CD4-positive, alpha-beta T cell treated with Interleukin-4 for 1 hour (primary cell): ENCODE data around the gene CPNE7.

Experiments used
- DNase-seq, 2 donors: peaks; one replicate each; pipeline ENCODE4 v3.0.0-alpha.2; 2020 to 2022

CPNE7 gene

DNA sequence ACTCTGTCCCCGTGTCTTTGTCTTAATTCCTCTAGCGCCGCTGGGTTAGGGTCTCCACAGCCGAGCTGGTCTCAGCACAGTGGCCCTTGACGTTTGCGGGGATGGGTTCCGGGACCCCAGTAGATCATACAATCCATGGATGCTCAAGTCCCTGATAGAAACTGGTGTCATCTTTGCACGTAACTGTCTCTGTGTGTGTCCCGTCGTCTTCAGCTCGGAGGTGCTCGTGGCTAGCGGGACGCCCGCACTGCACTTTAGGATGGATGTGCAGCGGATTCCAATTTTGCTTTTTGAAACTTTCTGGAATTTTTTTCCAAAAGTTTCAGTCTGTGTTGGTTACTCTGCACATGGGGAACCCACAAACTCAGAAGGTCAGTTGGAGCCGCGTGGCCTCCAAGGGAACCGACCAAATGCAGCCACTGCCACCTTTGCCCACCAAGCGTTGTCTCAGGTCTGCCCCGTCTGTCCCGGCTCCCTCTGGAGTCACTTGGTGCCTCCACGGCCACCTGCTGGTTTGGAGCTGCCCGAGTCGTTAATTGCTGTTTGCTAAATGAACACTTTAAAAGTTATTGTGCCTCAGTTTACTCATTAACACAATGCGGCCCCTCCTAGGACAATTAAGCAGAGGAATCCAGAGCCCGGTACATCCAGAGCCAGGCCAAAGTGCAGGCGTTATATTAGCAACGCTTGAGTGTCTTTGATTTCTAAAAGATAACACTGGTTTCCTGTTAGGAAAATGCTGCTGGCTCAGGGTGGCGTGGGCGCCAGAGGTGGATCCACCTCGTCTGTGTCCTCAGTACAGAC, 32.6 kb downstream of the CPNE7 start:
- DNase-seq, result no peak

DNA sequence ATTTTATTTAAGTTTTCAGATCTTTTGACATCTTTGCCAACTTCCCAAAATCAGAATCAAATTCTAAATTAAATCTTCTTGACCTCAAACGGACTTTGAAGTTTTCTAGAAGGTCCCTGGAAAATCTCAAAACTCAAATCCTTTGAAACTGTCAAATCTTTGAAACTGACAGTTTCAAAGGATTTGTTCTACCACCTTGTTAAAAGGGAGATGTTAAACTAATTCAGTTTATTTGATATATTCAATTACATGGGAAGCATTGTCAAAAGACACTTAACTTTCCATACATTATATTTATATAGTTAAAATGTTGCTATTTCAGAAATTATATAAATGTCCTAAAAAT, 34.5 kb downstream of the CPNE7 start:
- no peak for DNase-seq

DNA sequence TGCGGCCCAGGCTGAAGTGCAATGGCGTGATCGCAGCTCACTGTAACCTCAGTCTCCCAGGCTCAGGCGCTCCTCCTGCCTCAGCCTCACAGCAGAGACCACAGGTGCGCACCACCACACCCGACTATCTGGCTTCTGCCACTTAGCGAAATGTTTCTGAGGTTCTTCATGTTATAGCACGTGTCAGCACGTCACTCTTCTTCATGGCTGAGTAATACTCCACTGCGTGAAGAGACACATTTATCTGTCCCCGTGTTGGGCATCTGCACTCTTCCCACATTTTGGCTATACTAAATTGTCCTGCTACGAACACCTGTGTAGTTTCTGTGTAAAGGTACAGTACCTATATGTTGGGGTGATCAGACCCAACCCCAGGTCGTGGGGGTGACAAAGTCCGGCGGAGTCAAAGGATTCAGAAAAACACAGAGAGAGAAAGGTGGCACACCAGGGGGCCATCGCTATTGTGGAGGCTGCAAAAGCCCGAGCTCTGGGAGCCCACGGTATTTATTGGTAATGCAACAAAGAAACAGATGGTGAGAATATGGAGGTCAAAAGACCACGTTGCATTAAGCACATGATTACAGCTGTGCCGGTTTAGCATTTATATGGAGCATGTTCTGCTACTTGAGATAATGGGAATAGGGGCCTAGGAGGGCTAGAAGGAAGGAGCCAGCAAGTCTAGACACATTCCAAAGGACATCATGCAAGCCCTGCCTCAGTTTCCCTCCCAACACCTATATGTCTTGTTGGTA, 37.0 kb downstream of the CPNE7 start:
- DNase-seq, result no peak

DNA sequence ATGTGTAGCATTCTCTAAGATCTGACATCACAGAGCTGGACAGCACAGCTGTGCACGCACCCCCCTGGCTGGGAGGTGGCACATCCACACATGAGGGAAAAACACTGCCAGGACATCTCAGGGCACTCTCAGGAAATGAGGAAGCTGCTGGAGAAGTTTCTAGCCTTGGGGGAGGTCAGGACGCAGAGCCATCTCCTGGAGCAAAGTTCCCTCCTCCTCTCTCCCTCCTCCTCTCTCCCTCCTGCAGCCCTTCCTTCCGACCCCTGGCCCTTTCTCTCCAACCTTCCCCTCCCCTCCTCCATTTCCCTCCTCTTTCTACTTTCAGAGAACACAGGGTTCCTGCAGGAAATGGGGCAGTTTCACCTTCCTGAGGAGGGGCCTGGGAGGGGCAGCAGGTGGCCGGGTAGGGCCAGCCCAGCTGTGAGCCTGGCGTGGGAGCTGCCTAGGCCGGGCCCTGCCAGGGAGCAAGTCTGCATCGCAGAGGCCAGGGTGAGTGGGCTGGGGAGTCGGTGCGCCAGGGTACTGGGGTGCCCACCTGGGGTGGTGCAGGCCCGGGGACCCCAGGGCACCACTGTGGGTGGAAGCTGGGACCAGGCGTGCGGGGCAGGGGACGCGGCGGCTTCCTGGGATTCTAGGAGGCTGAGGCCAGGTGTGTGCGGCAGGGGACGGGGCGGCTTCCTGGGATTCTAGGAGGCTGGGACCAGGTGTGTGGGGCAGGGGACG, 37.8 kb downstream of the CPNE7 start, which contains the start of gene DPEP1:
DPEP1 (plus strand) TSS at position 412 of the 723 bp plus-strand sequence. CDS start 16,769 bp downstream, outside the sequence.
- no peak for DNase-seq

DNA sequence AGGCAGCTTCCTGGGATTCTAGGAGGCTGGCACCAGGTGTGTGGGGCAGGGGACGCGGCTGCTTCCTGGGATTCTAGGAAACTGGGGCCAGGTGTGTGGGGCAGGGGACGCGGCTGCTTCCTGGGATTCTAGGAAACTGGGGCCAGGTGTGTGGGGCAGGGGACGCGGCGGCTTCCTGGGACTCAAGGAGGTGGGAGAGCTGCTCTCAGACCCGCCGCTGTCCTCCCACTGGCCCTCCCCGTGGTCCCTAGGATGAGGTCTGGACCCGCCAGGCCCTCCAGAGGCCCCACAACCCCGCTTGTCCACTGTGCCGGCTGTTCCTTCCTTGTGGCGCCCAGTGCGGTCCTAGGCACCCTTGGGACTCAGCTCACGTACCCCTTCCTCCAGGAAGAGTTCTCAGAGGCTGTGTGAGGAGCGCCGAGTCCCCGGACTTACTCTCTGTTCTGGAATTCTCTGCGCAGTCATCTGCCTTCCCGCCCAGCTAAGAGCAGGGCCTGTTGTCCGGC, 38.4 kb downstream of the CPNE7 start:
- no peak for DNase-seq

DNA sequence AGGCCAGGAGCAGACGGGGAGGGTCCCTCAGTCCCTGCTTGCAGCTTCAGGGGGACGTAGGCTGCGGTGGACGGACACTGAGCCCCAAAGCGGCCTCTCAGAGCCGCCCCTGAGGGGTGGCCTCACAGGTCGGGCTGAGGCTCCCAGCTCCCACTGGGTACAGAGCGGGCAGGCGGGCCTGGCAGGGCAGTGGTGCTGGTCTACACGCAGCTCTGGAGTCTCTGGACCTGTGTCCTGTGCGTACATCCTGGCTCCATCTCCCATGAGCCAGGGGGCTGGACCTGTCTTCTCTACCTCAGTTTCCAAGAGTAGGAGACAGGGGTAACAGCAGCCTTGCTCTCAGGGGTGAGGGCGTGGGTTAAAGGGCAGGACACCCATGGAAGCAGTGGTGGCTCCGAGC, 39.6 kb downstream of the CPNE7 start:
- no peak for DNase-seq

DNA sequence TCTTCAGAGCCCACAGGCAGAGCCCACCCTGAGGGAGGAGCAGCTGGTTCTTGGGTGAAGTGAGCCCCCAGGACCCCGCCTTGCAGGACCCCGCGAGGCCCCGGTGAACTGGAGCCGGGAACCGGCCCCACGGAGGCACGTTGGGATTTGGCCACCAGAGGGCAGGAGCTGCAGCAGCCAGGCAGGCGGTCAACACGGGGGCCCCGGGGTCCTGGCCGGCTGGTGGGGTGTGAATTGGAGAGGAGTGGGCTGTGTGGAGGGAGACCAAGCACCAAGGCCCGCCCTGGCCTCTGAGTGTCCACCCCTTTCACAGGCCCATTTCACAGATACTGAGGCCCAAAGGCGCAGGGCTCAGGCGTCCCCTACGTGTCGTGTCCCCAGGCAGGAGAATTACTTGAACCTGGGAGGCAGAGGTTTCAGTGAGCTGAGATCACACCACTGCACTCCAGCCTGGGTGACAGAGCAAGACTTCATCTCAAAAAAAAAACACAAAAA, 40.1 kb downstream of the CPNE7 start:
- peak in 1 of 2 donors; percentile 38 for DNase-seq

DNA sequence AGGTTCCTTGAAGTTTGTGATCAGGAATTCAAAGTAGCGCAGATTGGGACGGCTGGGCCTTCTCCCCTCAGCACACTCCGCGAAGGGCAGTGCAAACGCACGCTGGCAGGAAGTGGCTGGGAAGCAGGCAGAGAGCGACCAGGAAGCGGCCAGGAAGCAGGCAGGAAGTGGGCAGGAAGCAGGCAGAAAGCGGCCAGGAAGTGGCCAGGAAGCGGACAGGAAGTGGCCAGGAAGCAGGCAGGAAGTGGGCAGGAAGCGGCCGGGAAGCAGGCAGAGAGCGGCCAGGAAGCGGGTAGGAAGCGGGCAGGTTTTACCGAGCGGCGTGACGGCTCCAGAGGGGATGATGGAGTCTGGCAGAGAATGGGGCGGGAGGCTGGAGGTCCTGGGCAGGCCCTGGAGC, 41.1 kb downstream of the CPNE7 start:
- peak; percentile 21 to 38 for DNase-seq

DNA sequence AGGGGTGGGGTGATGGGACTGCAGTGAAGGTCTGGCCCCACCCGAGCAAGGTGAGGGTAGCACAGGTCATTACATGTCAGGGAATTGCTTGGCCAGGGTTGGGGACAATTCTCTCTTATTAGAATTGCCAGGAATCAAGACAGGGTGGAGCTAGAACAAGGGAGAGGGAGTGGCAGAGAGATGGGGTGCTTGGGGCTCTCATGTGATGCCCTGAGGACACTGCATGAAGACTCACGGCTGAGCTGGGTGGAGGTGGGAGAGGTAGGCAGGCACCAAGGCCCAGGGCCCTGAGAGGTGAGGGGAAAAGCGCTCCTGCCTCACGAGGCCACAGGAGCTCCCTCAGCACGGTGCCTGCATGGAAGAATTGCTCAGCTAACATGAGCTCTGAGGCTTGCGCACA, 41.5 kb downstream of the CPNE7 start:
- DNase-seq, result no peak

DNA sequence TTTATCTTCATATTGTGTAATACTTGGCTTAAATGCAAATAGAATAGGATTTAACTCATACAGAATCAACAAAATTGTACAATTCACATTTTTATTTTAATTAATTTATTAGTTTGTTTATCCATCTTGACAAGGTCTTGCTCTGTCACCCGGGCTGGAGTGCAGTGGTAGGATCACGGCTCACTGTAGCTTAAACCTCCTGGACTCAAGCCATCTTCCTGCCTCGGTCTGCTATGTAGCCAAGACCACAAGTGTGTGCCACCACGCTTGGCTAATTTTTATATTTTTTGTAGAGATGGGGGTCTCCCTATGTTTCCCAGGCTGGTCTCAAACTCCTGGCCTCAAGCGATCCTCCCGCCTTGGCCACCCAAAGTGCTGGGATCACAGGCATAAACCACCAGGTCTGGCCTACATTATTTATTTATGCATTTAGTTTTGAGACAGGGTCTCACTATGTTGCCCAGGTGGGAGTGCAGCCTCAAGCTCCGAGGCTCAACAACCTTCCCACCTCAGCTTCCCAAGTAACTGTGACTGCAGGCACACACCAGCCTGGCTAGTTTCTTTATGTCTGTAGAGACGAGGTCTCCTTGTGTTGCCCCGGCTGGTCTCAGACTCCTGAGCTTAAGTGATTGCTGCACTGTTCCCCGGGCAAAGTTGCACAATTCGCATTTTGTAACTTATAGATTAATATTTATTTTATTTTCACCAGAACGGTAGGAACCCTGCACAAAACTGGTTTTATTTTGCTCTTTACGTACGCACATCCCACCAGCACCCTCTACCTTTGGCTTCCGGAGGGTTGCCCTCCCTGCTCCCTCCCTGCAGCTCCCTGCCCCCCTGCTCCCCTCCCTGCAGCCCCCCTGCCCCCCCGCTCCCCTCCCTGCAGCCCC, 42.8 kb downstream of the CPNE7 start:
- DNase-seq, result no peak

DNA sequence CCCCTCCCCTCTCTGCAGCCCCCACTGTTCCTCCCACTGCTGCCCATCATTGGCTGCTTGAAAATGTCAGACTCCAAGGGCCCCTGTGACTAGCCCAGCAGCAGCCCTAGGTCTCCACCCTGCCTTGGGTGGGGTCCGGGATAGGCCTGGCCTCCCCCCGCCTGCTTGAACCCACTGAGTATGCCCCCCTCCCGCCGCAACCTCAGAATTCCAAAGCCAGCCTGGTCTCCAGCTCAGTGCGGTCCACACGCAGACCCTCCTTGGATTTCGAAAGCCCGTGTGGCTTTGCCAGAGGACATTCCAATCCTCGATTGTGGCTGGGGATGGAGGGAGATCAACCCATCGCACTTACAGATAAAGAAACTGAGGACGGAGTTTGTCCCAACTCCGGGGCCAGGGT, 44.3 kb downstream of the CPNE7 start:
- DNase-seq, result no peak

DNA sequence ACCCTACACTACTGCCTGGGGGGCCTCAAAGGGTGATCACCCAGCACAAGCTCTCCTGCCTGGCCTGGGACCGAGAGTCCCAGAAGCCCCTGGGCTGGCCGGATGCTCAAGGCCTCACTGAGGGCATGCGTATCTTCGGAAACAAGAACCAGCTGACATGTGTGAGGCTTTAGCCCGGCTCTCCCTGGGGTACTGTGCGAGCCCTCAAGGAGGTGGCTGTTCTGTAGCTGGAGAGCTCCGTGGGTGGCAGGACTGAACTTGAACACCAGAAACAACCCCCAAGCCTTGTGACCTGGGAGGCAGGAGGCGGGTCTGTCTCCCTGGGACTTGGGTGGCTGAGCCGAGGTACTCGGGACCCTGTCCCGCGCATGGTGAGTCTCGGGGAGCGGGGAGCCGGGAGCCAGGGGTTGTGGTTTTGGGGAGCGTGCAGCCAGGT, 44.9 kb downstream of the CPNE7 start:
- no peak for DNase-seq

DNA sequence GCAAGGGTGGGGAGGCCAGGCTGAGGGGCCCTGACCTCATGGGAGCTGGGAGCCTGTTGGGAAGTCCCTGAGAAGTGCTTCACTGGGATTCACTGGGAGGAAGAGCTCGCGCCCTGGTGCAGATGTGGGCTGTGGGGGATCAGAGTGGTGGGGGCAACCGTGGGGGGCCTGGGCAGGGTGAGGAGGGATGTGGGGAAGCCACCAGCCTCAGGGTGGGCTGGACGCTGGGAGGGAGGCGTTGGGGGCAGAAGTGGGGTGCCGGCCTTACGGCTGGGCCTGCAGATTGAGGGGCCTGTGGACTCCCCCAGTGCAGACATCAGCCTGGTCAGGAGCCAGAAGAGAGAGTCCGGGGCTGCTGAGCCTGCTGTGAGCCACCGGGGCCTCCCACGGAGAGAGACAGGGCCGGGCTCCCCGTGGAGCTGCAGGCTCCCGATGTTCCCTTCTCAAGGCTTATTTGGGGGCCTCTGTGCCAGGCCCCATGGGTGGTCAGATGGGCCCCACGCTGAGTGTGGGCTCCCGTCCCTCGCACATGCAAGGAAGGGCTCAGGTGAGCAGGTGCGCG, 45.7 kb downstream of the CPNE7 start:
- no peak for DNase-seq

DNA sequence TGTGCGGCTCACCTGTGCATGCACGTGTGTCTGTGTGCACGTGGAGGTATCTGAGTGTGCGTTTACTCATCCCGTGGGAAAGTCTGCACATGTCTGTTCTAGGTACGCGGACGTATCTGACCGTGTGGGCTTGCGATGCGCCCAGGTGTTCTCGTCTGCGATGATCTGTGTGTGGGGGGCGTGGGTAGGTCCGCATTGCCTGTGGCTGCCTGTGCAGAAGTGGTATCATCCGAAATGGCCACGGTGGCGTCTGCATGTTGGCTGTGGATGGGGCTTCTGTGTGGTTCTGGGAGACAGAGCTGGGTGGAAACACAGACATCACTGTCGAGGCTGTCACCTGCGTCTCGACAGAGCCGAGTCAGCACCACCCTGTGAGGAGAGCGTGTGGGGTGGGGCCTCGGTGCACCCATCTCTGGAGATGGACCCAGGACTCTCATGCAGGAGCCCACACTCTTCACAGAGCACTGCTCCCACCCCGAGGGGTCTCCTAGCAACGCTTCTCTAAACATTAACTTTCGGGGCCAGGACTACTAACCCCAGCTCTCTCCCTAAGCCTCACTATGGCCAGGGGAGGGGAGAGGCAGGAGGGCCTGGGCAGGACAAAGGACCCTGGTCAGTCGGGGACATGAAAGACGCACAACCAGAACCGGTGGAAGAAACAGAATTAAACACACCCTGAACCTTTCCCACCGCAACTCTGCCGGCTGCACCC, 46.3 kb downstream of the CPNE7 start:
- DNase-seq, result no peak

DNA sequence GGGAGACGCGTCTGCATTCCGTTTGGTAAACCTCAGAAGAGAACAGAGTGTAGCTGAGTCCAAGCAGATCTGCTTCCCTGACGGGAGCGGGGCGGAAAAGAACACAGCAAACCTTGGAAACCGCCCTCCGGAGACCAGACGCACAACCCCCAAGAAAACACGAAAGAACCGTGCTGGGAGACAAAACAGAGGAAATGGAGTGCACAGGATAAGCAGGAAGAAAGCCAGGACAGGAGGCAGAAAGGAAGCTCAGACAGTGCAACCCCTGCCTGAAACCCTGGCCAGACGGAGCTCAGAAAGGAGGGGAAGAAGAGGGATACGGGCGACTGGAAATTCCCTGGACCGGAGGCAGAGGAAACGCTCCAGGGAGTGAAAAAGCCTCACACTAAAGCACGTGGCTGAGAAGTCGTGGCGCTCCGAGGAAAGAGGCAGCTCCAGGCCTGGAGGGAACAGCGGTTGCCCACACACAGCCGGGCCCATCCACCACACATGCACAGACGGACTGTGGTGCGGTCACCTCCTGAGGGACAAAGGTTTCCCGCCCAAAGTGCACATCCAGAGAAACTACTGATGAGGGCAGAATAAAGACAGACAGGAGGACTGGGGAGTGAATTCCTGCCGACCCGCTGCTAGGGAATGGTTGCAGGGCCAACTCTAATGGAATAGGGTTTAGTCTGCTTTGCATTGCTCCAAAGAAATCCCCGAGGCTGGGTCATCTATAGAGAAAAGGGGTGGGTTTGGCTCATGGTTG, 48.1 kb downstream of the CPNE7 start:
- DNase-seq, result no peak

DNA sequence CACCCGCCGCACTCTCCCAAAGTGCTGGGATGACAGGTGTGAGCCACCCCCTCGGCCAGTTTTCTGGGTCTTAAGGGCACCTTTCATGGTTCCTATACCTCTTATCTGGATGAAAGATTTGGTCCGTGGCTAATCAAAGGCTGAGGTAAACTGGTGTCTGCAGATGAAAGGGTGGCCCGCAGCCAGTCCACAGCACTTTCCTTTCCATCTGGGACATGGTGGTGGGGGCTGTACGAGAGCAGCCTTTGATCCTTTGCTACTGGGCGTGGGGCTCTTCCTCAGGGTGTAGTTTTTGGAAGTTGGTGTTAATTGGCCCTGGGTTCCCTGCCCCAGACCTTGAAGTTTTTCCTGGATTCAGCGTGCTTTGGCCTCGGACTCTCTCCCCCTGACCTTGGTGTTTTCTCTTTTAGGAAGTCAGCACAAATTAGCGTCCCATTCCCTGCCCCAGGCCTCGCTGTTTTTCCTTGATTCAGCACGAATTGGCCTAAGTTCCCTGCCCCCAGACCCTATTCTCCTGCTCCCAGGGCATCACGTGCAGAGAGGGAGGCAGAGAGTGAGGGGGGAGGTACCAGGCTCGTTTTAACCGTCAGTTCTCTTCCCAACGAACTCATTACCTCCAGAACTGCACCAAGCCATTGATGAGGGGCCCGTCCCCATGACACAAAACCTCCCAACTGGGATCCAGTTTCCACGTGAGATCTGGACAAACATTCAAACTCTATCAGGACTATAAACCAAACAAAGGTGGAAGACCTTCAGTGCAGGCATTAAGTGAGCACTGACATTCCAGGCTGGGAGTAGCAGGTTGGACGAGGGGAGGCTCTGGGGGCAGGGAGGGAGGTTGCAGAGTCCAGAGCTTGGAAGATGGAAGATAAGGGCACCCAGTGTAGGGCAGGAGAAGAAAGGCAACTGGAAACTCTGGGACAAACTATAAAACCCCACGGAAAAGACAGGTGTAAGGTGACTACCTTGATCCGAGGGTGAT, 49.5 kb downstream of the CPNE7 start:
- DNase-seq, result no peak

DNA sequence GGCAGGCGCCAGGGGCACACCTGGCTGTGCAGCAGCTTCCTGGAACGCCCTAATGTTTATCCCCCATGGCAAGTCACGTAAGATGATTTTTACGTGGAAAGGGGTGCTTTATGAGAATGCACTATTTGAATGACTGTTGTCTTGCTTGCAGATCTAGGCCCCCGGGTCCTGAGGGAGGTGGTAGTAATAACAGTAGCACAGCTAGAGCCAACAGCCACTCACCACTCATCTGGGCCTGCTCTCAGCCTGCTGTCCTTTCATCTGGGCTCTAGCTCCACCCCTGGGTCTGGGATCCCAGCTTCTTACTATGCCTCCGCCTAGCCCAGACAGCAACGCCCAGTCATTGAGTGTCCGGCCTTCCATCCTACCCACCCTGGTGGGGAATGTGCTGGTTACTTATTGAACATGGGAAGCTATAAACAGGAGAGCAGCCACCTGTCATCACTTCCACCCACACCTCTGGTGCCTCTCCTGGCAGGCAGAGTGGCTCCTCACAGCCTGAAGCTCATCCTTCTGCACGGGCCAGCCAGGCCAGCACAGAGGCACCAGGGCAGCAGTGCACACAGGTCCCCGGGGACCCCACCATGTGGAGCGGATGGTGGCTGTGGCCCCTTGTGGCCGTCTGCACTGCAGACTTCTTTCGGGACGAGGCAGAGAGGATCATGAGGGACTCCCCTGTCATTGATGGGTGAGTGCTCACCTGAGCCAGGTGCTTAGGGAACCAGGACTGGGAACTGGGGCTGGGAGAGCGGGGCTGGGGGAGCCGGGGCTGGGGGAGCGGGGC, 54.5 kb downstream of the CPNE7 start:
- no peak for DNase-seq

DNA sequence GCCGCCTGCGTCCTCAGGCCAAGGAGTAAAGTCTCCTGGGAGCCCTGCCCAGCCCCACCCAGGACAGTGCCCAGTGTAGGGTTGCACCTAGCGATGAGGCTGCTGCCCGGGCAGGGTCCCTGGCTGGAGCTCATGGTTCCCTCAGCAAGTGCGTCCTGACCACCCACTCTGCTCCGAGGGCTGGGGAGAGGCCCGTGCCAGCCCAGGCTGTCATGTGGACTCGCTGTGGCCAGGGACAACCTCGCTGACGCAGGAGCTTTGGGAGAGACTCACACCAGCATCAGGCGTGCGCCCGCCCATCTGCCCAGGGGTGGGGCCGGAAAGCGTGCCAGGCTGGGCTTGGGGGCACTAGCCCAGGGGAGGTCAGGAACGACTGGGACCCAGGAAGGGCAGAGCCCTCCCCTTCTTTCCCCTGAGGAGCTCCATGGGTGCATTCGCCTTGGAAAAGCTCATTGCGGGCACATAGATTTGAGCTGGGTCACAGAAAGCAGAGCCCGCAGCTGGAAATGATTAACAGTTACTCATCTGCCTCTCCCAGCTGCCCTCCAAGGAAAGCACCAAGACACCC, 57.6 kb downstream of the CPNE7 start:
- no peak for DNase-seq
